HuH-7.5 (cell line): Measurements from ENCODE around the gene DUSP28.
A peak's percentile ranks its signal among the peaks of the same experiment; 100 is the strongest.
"Not testable (repeated sequence)": the region's sequence is repeated elsewhere in the genome, so short reads cannot be mapped to it uniquely, and the experiment has no call there.

Experiments used
- DNase-seq: peaks from one replicate; pipeline ENCODE4 v3.0.0; 2011; ENCODE audit warnings: low spot score

DUSP28 gene

DNA sequence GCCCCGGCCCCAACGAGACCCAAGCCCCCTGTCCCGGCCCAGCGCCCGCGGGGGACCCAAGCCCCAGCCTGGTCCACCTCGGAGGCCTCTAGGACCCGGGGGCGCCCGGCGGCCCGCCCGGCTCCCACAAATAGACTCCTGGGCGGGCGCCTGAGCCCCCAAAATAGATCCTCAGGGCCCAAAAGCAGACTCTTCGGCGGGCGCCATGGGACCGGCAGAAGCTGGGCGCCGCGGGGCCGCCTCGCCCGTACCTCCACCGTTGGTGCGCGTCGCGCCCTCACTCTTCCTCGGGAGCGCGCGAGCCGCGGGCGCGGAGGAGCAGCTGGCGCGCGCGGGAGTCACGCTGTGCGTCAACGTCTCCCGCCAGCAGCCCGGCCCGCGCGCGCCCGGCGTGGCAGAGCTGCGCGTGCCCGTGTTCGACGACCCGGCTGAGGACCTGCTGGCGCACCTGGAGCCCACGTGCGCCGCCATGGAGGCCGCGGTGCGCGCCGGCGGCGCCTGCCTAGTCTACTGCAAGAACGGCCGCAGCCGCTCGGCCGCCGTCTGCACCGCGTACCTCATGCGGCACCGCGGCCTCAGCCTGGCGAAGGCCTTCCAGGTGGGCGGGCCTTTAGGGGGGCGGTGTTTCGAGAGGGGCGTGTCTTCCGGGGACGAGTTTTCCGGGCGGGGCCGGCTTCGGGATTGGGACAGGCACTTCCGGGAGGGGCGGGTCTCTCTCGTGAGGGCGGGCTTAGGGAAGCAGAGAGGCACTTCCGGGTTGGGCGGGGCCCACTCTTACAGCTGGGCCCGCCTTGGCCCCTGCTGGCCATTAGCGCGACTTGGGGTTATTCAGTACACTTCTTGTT is 545 bp downstream of the DUSP28 start:
- peak; percentile 92 for DNase-seq

- no peak for DNase-seq
These were observed 1.3 kb downstream of the DUSP28 start for GRCh38 chr2:240561325-240561971.

- not testable (repeated sequence) for DNase-seq
These were observed 3.1 kb downstream of the DUSP28 start for GRCh38 chr2:240563231-240563630.

DNA sequence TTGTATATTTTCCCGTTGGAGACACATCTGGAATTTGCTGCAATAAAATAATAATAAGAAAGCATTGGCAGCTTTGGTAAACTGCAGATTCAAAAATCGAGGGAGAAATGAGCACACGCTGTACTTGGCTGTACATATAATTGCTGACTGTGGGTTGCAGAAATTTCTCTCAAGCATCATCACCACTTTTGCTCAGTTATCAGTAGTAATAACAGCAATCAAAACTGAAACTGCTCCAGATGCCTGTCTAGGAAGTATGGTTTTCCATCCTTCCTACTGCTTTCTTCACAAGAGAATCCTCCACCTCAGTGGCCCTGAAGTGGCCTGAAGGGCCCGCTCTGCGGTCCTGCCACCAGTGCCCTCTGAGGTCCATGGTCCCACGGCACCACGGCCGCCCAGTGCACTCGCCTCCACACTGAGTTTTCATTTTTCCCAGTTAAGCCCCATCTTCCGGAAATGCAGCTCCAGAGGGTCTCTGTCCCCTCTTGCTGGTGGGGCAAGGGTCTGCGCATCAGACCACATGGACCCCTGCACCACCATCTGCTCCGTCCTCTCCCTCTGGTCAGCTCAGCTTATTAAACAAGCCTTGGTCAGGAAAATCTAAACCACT is 3.9 kb downstream of the DUSP28 start:
- DNase-seq, result no peak

- no peak for DNase-seq
These were observed 4.6 kb downstream of the DUSP28 start for GRCh38 chr2:240564561-240565332.

- DNase-seq, result no peak
These were observed 5.4 kb downstream of the DUSP28 start for GRCh38 chr2:240565333-240566202.

DNA sequence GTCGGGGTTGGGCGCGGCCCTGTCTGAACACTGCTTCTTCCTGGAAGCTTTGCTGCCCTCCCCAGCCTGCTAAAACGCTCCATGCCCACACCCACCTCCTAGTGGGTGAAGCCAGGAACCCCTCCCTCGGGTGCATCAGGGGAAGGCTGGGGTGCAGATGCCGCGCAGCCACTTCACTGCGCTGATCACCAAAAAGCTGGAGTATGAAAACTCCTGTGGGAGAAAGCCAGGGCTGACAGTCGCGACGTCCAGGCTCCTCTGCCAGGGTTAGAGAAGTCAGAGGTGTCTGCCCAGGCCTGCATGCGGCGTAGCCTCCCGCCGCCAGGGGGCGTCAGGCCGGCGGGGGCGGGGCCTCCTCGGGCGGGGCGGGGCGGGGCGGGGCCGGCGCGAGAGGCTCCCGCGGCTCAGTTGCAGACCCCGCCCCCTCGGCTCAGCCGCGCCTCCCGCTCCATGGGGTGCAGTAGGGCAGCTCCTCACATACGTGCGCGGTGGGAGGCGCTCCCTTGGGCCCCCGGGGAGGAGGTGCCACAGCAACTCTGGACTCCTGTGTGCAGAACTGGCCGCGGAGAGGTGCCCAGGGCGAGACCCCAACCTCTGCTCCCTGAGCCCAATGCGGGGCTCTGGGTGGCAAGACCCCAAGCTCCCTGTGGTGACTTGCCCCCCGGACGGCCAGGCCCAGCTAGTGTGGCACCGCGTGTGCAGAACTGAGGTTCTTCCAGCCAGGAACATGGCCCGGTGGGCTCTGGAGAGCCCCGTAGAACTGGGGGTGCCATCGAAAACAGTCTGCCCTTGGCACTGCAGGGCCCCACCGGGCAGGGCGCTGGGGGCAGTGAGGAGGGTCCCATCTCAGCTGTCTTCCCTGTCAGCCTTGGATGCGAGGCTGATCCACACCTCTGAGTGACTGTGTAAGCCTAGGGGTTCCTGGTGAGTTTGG is 6.3 kb downstream of the DUSP28 start:
- DNase-seq, result peak; percentile 76

- no peak for DNase-seq
These were observed 7.1 kb downstream of the DUSP28 start for GRCh38 chr2:240567137-240567871.

GRCh38 chr2:240567872-240568677 is 7.9 kb downstream of the DUSP28 start, which contains the start of gene RNPEPL1:
Gene RNPEPL1, plus strand, starts transcription at chr2:240568484. Its CDS starts 103 bp downstream, at chr2:240568587.
- peak; percentile 64 for DNase-seq

- no peak for DNase-seq
These were observed 8.7 kb downstream of the DUSP28 start for GRCh38 chr2:240568678-240569522.

DNA sequence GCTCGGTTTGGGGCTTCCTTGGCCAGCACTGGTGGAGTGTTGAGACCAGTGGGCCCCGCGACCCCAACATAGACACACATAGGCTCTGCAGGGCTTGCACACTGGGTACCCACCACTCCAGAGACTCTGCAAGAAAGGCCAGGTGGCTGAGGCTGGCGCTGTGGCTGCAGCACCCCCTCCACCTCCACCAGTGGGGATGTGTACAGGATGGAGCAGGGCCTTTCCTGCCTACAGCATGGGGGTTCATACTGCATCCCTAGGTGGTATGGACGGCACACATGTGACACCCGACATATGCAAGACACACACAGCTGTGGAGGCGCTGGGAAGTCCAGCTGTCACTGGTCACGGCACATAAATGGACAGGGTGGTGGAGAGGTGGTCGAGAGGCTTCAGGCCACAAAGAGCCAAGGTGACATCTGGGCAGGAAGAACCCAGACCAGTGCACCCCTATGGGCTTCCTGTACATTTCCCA is 9.4 kb downstream of the DUSP28 start:
- DNase-seq, result no peak

- no peak for DNase-seq
These were observed 9.9 kb downstream of the DUSP28 start for GRCh38 chr2:240569998-240570530.

DNA sequence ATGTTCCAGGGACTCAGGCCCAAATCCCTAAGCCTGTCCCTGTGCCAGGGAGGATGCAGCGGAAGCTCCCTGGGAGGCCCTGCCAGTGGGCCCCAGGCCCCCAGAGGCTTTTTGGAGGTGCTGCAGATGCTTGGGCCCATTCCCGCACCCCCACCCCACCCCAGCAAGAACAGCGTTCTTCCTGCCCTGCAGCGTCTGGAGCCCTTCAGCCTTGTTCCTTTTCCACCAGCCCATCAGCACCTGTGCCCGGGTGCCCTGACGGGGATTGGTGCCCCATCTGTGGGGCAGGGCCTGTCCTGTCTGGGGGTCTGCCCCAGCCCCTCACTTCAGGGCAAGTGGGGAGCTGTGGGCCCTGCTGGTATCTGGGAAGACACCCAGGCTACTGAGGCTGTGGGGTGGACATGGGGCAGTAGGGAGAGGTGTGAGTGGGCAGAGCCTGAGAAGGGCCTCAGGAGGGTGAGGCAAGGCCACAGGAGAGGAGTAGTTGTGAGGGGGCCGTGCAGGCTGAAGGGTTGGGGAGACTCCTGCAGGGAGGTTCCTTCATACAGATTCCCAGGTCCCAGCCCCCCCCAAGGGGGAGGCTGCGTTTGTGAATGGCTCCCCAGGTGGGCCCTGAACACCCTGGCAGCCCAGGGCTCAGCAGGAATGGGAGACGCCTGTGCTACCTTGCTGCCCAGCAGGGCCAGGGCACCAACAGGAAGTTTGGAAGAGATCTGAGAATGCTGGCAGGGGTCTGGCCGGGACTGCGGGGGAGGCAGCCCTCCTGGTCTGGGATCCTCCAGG is 10.6 kb downstream of the DUSP28 start:
- no peak for DNase-seq

GRCh38 chr2:240571314-240571973 is 11.3 kb downstream of the DUSP28 start:
- no peak for DNase-seq

DNA sequence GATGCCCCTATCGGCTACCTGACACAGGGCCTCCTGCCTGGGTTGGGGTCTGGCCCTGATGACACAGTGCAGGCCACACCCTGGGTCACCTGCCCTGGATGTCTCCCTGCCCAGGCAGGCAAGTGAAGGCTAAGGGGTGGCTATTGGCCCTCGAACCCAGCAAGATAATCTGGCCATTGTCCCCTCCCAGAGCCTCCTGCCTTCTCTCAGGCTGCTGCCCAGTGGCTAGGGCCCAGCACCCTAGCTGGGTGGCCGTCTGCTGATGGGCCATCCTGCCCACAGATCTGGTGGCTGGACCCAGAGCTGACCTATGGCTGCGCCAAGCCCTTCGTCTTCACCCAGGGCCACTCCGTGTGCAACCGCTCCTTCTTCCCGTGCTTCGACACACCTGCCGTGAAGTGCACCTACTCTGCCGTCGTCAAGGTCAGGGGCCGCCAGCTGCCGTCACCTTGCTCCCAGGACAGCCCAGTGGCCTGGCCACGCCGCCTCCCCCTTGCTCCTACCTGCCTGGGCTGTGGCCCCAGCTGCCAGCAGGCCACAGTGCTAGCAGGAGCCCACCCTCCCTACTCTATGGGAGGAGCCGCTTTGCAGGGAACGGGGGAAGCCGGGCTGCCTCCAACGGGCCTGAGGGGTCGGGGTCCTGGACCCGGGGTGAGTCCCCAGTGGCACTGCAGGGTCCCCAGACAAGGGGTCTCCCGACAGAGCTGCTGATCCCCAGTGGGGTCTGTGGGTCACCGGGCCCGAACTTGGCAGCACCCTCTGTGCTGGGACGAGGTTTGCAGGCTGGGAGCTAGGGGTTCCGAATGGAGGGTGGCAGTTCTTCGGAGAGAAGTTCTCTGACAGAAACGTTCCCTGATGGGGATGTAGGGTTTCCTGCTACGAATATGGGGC is 12.2 kb downstream of the DUSP28 start:
- DNase-seq, result no peak
